SK-N-SH (cell line): Measurements from ENCODE around the gene PAN2. TPM values are rescaled to one million over a fixed set of nuclear protein-coding genes. Genes with fewer than 3 reads are reported as not detected.
"Not testable (repeated sequence)": the region's sequence is repeated elsewhere in the genome, so short reads cannot be mapped to it uniquely, and the experiment has no call there.

Experiments
- CTCF ChIA-PET: fragments of 300-600, 350-600 bp; formaldehyde crosslinking; extraction: SDS; loops from one replicate; lab custom pipeline; 2021; lab: Yijun Ruan, JAX
- POLR2A ChIA-PET: fragments of 350-600 bp; sonication (Branson Sonifier 250); formaldehyde crosslinking; extraction: SDS; loops from one replicate; lab custom pipeline; 2020; ENCODE audit warnings: antibody characterized with exemption, inconsistent platforms; lab: Yijun Ruan, JAX
- DNase-seq: peaks from one replicate; pipeline ENCODE4 v3.0.0; 2012
- H2AFZ ChIP-seq: fragments of 200-600 bp; sonication (generic); 2 replicates; pipeline ENCODE4 v1.8.1; 2016; ENCODE audit warnings: antibody characterized with exemption, mild to moderate bottlenecking, low read depth
- H3F3A ChIP-seq: fragments of 200-600 bp; sonication (generic); replicated peaks from 2 replicates; pipeline ENCODE3; 2016; ENCODE audit warnings: antibody characterized with exemption, mild to moderate bottlenecking; ENCODE audit not compliant: insufficient read depth
- H3K27ac ChIP-seq, 2 experiments: fragments of 200-500 bp in 1 of 2; fragments of 200-600 bp in 1 of 2; sonication (Bioruptor generic) in 1 of 2; sonication (generic), shearing (Covaris generic) in 1 of 2; 2 replicates each; pipeline versions ENCODE4 v1.5.1 to v1.6.1; 2014 to 2016; ENCODE audit warnings: low read depth in 2 of 2, inconsistent platforms in 1 of 2, low read length in 1 of 2, mild to moderate bottlenecking in 1 of 2, mixed read lengths in 1 of 2
- H3K27me3 ChIP-seq: fragments of 200-600 bp; sonication (generic), shearing (Covaris generic); 2 replicates; pipeline ENCODE4 v1.6.1; 2016; ENCODE audit warnings: mixed run types; ENCODE audit not compliant: insufficient read depth
- H3K36me3 ChIP-seq, 2 experiments: fragments of 200-500 bp in 1 of 2; fragments of 200-600 bp in 1 of 2; sonication (Bioruptor generic) in 1 of 2; sonication (generic) in 1 of 2; replicated peaks in 1 of 2; 2 replicates each; pipeline versions ENCODE3 to v1.5.1; 2014 to 2016; ENCODE audit warnings: low read length in 1 of 2, mild to moderate bottlenecking in 1 of 2; ENCODE audit not compliant: insufficient read depth in 2 of 2, control insufficient read depth in 1 of 2
- H3K4me1 ChIP-seq, 2 experiments: fragments of 200-500 bp in 1 of 2; fragments of 200-600 bp in 1 of 2; sonication (Bioruptor generic) in 1 of 2; sonication (generic), shearing (Covaris generic) in 1 of 2; 2 replicates each; pipeline versions ENCODE4 v1.5.1 to v1.6.1; 2014 to 2016; ENCODE audit warnings: low read depth in 1 of 2, low read length in 1 of 2, mixed run types in 1 of 2; ENCODE audit not compliant: insufficient read depth in 2 of 2, control insufficient read depth in 1 of 2
- H3K4me2 ChIP-seq: fragments of 200-600 bp; sonication (generic), shearing (Covaris generic); 2 replicates; pipeline ENCODE4 v1.6.1; 2017; ENCODE audit warnings: mixed run types
- H3K4me3 ChIP-seq, 2 experiments: fragments of 200-500 bp in 1 of 2; fragments of 200-600 bp in 1 of 2; sonication (Bioruptor generic) in 1 of 2; sonication (generic), shearing (Covaris generic) in 1 of 2; 2 replicates each; pipeline versions ENCODE4 v1.5.1 to v1.8.1; 2014 to 2016; ENCODE audit warnings: low read depth in 2 of 2, inconsistent platforms in 1 of 2, low read length in 1 of 2, mild to moderate bottlenecking in 1 of 2, mixed read lengths in 1 of 2, moderate library complexity in 1 of 2
- H3K79me2 ChIP-seq: fragments of 200-600 bp; sonication (generic); 2 replicates; pipeline ENCODE4 v1.8.1; 2017; ENCODE audit warnings: mild to moderate bottlenecking; ENCODE audit not compliant: insufficient read depth
- H3K9ac ChIP-seq: fragments of 200-600 bp; sonication (generic); 2 replicates; pipeline ENCODE4 v1.6.1; 2017; ENCODE audit warnings: mixed run types
- H3K9me2 ChIP-seq: fragments of 200-600 bp; sonication (generic); 2 replicates; pipeline ENCODE4 v1.6.1; 2017; ENCODE audit warnings: mixed run types
- H3K9me3 ChIP-seq: fragments of 200-600 bp; sonication (generic); 2 replicates; pipeline ENCODE4 v1.6.1; 2017; ENCODE audit warnings: mixed run types, mild to moderate bottlenecking, moderate library complexity
- H4K20me1 ChIP-seq: fragments of 200-600 bp; sonication (generic); 2 replicates; pipeline ENCODE4 v1.6.1; 2017; ENCODE audit warnings: mild to moderate bottlenecking, mixed run types; ENCODE audit not compliant: insufficient read depth
- EP300 ChIP-seq, 2 experiments: IDR thresholded peaks; 2 replicates each; pipeline versions ENCODE4 v1.4.0 to v1.6.1; 2012; ENCODE audit warnings: borderline replicate concordance in 1 of 2, low read depth in 1 of 2, low read length in 1 of 2
- EZH2phosphoT487 ChIP-seq: fragments of 200-600 bp; sonication (generic); IDR thresholded peaks from 2 replicates; pipeline ENCODE4 v1.6.1; 2017; ENCODE audit warnings: low read depth, mixed run types, mild to moderate bottlenecking, antibody characterized with exemption, moderate library complexity, borderline replicate concordance
- GATA2 ChIP-seq: sonication (generic); formaldehyde crosslinking; IDR thresholded peaks from 2 replicates; pipeline ENCODE4 v1.5.0; 2020; ENCODE audit warnings: mild to moderate bottlenecking, missing genetic modification reagents
- JUND ChIP-seq: IDR thresholded peaks from 2 replicates; pipeline ENCODE4 v1.4.0; 2012
- MXI1 ChIP-seq: IDR thresholded peaks from 2 replicates; pipeline ENCODE4 v1.6.1; 2012; ENCODE audit warnings: mild to moderate bottlenecking, low read depth, low read length, improper control_type of control experiment
- NFIC ChIP-seq: IDR thresholded peaks from 2 replicates; pipeline ENCODE4 v1.4.0; 2012; ENCODE audit warnings: borderline replicate concordance
- NRF1 ChIP-seq: IDR thresholded peaks from 2 replicates; pipeline ENCODE4 v1.6.1; 2012; ENCODE audit warnings: low read depth, mild to moderate bottlenecking, low read length
- POLR2AphosphoS5 ChIP-seq: IDR thresholded peaks from 2 replicates; pipeline ENCODE4 v1.6.1; 2012; ENCODE audit warnings: low read depth, low read length
- RCOR1 ChIP-seq: fragments of 150-350 bp; IDR thresholded peaks from 2 replicates; pipeline ENCODE4 v1.6.1; 2017; ENCODE audit warnings: antibody characterized with exemption, low read length
- RFX5 ChIP-seq: IDR thresholded peaks from 2 replicates; pipeline ENCODE4 v1.6.1; 2012; ENCODE audit warnings: mild to moderate bottlenecking, improper control_type of control experiment, low read length
- SMC3 ChIP-seq: IDR thresholded peaks from 2 replicates; pipeline ENCODE4 v1.6.1; 2012; ENCODE audit warnings: low read depth, low read length, improper control_type of control experiment
- YY1 ChIP-seq: IDR thresholded peaks from 2 replicates; pipeline ENCODE4 v1.4.0; 2012; ENCODE audit warnings: low read depth, mild to moderate bottlenecking
- WGBS: methylation state at CpG from one replicate; pipeline ENCODE4 v1.1.6; 2017; ENCODE audit warnings: low lambda C conversion rate; 5-methylcytosine and 5-hydroxymethylcytosine counted together
- polyA plus RNA-seq, 3 experiments: library from polyadenylated mRNA; depleted of rRNA; stranded (reverse); fragments of >200 nt; gene quantifications; 2 replicates each; pipeline ENCODE4 v1.2.3, GENCODE V29; 2012
- TF ChIP-seq, protein P1 (sequence below): fragments of 150-350 bp; IDR thresholded peaks from 2 replicates; pipeline ENCODE4 v1.6.1; 2016; ENCODE audit warnings: mild to moderate bottlenecking, low read depth, low read length
- TF ChIP-seq, protein P2 (sequence below): IDR thresholded peaks from 2 replicates; pipeline ENCODE4 v1.4.0; 2012; ENCODE audit warnings: low read depth, borderline replicate concordance
- TF ChIP-seq, protein P3 (sequence below): fragments of 150-350 bp; IDR thresholded peaks from 2 replicates; pipeline ENCODE4 v1.6.1; 2017; ENCODE audit warnings: antibody characterized with exemption, low read length, low read depth, borderline replicate concordance
- TF ChIP-seq, protein P4 (sequence below): fragments of 200-600 bp; sonication (generic); IDR thresholded peaks from 2 replicates; pipeline ENCODE4 v1.6.1; 2017; ENCODE audit warnings: antibody characterized with exemption, mild to moderate bottlenecking, moderate library complexity
- TF ChIP-seq, protein P5 (sequence below): IDR thresholded peaks from 2 replicates; pipeline ENCODE4; 2012

Gene PAN2
- polyA plus RNA-seq, 1 of the 3 experiments (the other 2 are of a cell fraction): 37.1 TPM

DNA sequence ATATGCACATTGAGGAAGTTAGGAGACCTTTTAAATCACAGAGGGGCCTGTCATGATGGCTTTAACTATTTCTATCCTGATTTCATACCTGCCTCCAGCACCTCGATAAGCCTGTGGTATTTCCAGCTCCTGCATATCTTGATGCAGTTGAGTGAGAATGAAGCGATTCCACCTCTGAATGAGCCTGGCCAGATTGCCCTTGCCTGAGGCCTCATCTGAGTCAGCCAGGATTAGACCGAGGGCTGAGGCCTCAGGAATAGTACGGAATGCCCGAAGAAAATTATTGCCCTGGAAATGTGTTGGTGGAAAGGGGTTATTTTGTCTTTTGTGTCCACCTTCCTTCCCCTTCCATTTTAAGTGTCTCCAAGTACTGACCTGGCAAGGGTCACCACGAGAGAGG, 9.6 kb downstream of the PAN2 start:
- DNase-seq: no peak
- Histone ChIP-seq H3K27ac (no peak overlapping the region), H3K79me2 (no peaks in the 10 kb centered on the region), H3K4me1 (no peaks in the 10 kb centered on the region), H4K20me1 (no peaks in the 10 kb centered on the region), H3K4me3 (no peak overlapping the region), H3K27me3 (no peaks in the 10 kb centered on the region), H2AFZ (no peak overlapping the region)
- ChIA-PET POLR2A (interaction anchor here (1.0 kb wide), 1 partner anchor 10 kb away, joined by 6 read pairs; the partner anchor contains the start of gene PAN2), CTCF (interaction anchor here (0.8 kb wide), 1 partner anchor 9 kb away, joined by 3 read pairs; the partner anchor contains the start of gene PAN2)
- no peak for TF ChIP-seq MXI1
- TF ChIP-seq, protein P1, sequence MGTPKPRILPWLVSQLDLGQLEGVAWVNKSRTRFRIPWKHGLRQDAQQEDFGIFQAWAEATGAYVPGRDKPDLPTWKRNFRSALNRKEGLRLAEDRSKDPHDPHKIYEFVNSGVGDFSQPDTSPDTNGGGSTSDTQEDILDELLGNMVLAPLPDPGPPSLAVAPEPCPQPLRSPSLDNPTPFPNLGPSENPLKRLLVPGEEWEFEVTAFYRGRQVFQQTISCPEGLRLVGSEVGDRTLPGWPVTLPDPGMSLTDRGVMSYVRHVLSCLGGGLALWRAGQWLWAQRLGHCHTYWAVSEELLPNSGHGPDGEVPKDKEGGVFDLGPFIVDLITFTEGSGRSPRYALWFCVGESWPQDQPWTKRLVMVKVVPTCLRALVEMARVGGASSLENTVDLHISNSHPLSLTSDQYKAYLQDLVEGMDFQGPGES: no peak
- TF ChIP-seq NRF1: no peak
- TF ChIP-seq, protein P2, sequence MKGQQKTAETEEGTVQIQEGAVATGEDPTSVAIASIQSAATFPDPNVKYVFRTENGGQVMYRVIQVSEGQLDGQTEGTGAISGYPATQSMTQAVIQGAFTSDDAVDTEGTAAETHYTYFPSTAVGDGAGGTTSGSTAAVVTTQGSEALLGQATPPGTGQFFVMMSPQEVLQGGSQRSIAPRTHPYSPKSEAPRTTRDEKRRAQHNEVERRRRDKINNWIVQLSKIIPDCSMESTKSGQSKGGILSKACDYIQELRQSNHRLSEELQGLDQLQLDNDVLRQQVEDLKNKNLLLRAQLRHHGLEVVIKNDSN: no peak
- TF ChIP-seq SMC3: no peak
- TF ChIP-seq GATA2 (CRISPR knock-in tag): no peak
- TF ChIP-seq NFIC: no peak
- TF ChIP-seq YY1: no peak
- no peak for TF ChIP-seq EP300 (IDR thresholded peaks at IDR 0.05; ENCODE audit: borderline replicate concordance in 1 of 2, low read depth in 1 of 2, low read length in 1 of 2)
- TF ChIP-seq, protein P3, sequence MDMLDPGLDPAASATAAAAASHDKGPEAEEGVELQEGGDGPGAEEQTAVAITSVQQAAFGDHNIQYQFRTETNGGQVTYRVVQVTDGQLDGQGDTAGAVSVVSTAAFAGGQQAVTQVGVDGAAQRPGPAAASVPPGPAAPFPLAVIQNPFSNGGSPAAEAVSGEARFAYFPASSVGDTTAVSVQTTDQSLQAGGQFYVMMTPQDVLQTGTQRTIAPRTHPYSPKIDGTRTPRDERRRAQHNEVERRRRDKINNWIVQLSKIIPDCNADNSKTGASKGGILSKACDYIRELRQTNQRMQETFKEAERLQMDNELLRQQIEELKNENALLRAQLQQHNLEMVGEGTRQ: no peak
- TF ChIP-seq JUND: no peak
- TF ChIP-seq, protein P4, sequence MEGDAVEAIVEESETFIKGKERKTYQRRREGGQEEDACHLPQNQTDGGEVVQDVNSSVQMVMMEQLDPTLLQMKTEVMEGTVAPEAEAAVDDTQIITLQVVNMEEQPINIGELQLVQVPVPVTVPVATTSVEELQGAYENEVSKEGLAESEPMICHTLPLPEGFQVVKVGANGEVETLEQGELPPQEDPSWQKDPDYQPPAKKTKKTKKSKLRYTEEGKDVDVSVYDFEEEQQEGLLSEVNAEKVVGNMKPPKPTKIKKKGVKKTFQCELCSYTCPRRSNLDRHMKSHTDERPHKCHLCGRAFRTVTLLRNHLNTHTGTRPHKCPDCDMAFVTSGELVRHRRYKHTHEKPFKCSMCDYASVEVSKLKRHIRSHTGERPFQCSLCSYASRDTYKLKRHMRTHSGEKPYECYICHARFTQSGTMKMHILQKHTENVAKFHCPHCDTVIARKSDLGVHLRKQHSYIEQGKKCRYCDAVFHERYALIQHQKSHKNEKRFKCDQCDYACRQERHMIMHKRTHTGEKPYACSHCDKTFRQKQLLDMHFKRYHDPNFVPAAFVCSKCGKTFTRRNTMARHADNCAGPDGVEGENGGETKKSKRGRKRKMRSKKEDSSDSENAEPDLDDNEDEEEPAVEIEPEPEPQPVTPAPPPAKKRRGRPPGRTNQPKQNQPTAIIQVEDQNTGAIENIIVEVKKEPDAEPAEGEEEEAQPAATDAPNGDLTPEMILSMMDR: no peak
- TF ChIP-seq RFX5: no peak
- TF ChIP-seq, protein P5, sequence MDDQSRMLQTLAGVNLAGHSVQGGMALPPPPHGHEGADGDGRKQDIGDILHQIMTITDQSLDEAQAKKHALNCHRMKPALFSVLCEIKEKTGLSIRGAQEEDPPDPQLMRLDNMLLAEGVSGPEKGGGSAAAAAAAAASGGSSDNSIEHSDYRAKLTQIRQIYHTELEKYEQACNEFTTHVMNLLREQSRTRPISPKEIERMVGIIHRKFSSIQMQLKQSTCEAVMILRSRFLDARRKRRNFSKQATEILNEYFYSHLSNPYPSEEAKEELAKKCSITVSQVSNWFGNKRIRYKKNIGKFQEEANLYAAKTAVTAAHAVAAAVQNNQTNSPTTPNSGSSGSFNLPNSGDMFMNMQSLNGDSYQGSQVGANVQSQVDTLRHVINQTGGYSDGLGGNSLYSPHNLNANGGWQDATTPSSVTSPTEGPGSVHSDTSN: no peak
- TF ChIP-seq RCOR1: no peak
- no peak for TF ChIP-seq POLR2AphosphoS5
- TF ChIP-seq EZH2phosphoT487: no peak
- TF ChIP-seq, all 33 proteins: peak for 0
- Histone ChIP-seq H3K36me3 (peaks cover 18 to 61% of the 10 kb centered on the region in 2 experiments), H3K9me2 (no peaks in the 10 kb centered on the region), H3F3A (no peaks in the 10 kb centered on the region), H3K9ac (no peak overlapping the region), H3K9me3 (no peaks in the 10 kb centered on the region), H3K4me2 (no peak overlapping the region)
- 89% methylated on average over 6 of the region's 6 CpGs for WGBS

DNA sequence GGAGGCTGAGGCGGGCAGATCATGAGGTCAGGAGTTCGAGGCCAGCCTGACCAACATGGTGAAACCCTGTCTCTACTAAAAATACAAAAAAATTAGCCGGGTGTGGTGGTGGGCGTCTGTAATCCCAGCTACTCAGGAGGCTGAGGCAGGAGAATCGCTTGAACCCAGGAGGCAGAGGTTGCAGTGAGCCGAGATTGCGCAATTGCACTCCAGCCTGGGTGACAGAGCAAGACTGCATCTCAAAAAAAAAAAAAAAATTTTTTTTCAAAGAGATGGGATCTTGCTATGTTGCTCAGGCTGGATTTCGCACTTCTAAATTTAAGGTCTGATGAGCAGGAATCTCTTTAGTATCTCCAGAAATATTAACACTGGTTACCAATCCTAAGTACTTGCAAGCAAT, 12.2 kb downstream of the PAN2 start:
- H3K27ac ChIP-seq, H3K4me1 ChIP-seq, H3K4me2 ChIP-seq, DNase-seq, H3K27me3 ChIP-seq, CTCF ChIA-PET, H4K20me1 ChIP-seq, H3K9me3 ChIP-seq, H3K79me2 ChIP-seq, H3K9me2 ChIP-seq, POLR2A ChIA-PET, H2AFZ ChIP-seq, H3K4me3 ChIP-seq, H3K9ac ChIP-seq: not testable (repeated sequence)
- H3F3A ChIP-seq: peaks cover 14% of the 10 kb centered on the region
- peaks cover 21 to 58% of the 10 kb centered on the region in 2 experiments for H3K36me3 ChIP-seq
- 88% methylated on average over 8 of the region's 8 CpGs for WGBS
